ENCODE data around the gene SALL1.

Gene SALL1

DNA sequence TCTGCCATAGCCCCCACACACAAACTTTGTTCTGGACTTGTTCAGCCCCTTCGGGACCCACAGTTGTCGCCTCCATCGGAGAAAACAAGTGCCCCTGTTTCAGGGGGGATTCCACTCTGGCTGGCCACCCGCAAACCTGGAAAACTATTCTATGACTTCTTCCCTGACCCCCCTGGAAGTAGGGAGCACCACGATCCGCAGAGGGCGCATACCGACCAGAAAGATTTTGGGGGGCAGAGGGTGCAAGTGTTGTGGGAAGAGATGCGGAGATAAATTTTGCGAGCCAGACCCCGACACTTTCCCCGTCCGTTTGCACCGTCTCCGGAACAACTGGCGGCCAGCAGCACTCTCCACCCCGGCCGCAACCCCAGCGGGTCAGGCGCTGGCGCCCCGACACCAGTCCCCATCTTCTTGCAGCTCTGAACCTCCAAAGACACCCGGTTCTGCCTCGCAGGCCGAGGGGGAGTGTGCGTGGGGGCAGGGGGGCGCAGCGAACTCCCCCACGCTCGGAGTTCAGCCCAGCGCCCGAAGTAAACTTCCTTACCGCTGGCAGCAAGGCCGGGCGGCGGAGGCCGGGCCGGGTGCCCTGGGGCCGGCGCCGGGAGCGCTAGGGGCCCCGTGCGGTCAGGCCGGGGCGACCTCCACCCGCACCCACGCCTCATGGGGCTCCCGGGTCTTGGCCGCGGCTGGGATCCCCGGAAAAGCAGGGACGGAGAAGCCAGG, 744 bp downstream of the SALL1 start:
- H3K4me3 ChIP-seq (ENCODE audit: low read depth, low read length), result peak overlapping the region; percentile 58
- DNase-seq (ENCODE audit: low read depth), result no peak
- TF ChIP-seq, protein P1, sequence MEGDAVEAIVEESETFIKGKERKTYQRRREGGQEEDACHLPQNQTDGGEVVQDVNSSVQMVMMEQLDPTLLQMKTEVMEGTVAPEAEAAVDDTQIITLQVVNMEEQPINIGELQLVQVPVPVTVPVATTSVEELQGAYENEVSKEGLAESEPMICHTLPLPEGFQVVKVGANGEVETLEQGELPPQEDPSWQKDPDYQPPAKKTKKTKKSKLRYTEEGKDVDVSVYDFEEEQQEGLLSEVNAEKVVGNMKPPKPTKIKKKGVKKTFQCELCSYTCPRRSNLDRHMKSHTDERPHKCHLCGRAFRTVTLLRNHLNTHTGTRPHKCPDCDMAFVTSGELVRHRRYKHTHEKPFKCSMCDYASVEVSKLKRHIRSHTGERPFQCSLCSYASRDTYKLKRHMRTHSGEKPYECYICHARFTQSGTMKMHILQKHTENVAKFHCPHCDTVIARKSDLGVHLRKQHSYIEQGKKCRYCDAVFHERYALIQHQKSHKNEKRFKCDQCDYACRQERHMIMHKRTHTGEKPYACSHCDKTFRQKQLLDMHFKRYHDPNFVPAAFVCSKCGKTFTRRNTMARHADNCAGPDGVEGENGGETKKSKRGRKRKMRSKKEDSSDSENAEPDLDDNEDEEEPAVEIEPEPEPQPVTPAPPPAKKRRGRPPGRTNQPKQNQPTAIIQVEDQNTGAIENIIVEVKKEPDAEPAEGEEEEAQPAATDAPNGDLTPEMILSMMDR (IDR thresholded peaks at IDR 0.05; ENCODE audit: low read depth, low read length, missing control alignments), result no peak
- in situ Hi-C loops (cut with HindIII; ENCODE audit: low sequenced_read_pairs), result no loop called here

DNA sequence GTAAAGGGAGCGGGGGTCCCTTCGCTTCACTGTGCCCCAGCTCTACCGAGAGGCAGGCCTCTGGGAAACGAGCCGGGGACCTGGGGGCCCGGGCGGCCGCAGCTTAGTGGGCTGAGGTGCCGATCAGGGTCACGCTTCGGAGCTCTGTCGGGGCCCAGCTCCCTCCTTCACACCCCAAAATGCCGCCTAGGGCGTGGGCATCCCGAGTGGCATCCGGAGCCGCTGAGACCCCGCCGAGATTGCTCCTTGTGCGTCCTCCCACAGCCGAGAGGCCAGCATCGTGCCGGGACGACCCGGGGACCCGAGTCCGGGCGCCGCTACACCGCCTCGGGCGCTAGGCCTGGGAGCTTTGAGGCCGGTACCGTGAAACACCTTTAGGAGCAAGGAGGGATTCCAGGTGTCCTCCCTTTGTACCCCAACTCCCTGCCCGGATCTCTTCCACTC, 1.3 kb downstream of the SALL1 start:
- TF ChIP-seq, protein P1 (IDR thresholded peaks at IDR 0.05; ENCODE audit: low read depth, low read length, missing control alignments), result no peak
- in situ Hi-C loops (cut with HindIII; ENCODE audit: low sequenced_read_pairs), result no loop called here
- no peak for DNase-seq (ENCODE audit: low read depth)
- H3K4me3 ChIP-seq (ENCODE audit: low read depth, low read length), result peak overlapping the region; percentile 58

DNA sequence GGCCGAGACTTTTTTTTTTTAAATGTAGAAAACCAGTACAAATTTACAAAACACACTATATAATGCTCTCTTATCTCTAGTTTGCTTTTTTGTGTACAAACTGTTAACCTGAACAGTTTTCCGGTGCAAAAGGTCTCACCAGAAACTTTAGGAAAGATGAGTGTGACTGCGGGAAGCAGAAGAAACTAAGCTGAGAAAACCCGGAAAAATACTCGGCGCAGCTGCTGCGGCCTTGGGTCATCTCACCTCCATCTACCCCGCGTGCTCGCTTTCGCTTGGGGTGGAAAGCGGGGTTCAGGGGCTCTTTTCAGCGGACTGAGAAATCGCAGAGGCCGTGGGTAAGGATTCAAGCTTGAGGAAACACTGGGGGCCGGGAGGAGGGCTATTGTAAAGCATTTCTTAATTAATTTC, 1.8 kb downstream of the SALL1 start:
- in situ Hi-C loops (cut with HindIII; ENCODE audit: low sequenced_read_pairs), result no loop called here

DNA sequence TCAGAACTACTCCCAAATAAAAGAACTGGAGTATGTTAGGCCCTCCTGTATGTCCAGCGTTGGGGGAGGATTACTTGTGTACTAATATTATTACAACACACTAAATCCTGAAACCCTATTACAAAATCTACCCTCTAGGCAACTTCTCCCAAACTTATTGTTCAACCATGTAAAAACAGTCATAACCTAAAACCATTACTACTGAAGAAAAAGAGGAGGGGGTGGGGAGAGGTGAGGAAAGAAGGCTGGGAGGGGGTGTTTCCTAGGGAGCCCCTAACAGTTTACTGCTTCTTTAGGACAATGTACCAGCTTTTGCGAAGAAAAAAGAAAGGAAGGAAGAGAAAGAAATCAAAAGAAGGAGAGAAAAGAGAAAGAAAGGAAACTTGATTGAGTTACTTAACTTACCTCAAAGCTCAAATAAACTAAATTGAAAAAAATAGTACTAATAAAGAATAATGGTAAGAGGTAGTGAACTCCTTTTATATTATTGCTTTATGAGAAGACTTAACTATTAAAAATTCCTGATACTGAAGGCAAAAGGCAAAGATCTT, 2.3 kb downstream of the SALL1 start:
- in situ Hi-C loops (cut with HindIII; ENCODE audit: low sequenced_read_pairs), result no loop called here

More for the DNA sequence above, 1.8 kb downstream of the SALL1 start:
- DNase-seq (ENCODE audit: low read depth), result no peak
- peak overlapping the region; percentile 58 for H3K4me3 ChIP-seq (ENCODE audit: low read depth, low read length)
- TF ChIP-seq, protein P1 (IDR thresholded peaks at IDR 0.05; ENCODE audit: low read depth, low read length, missing control alignments), result no peak

DNA sequence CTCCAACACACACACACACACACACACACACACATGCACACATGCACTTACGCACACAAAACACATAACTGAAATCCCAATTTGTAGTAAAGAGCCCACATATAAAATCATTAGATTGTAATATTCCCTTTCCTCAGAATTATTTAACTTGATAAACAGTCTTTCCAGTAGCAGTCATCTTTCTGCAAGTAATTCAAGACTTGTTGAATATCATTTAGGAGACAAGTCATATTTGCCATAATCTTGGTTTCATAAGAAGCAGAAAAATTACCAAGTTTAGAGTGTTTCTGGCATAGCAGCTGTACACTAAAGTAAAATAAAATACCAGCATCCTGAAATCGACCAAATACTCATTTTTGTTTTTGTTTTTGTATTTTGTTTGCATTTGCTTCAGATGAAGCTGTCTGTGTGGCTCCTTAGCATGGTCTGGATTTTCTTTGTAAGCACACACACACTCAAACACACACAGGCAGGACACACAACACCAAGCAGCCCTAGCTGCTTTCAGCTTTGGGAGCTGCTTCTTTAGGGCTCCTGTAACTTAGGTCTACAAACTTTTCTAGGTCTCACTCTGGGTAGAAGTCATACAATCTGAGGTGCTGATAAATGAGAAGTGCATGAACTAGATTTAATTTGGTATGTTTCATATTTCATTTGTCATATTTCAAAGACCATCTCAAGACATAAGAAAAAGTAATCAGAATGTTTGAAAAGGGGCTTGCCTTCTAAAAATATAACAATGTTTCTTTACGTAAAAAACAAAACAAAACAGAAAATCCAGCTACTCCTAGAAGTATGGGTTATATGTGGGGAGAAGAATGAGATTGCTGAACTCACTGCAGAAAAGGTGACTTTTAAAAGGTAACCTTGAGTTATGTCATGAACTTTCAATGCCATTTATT, 3.0 kb downstream of the SALL1 start:
- TF ChIP-seq, protein P1 (IDR thresholded peaks at IDR 0.05; ENCODE audit: low read depth, low read length, missing control alignments), result no peak
- no peak for DNase-seq (ENCODE audit: low read depth)
- no peak overlapping the region for H3K4me3 ChIP-seq (ENCODE audit: low read depth, low read length)
- in situ Hi-C loops (cut with HindIII; ENCODE audit: low sequenced_read_pairs), result no loop called here

More for the DNA sequence above, 2.3 kb downstream of the SALL1 start:
- DNase-seq (ENCODE audit: low read depth), result no peak
- peak overlapping the region; percentile 58 for H3K4me3 ChIP-seq (ENCODE audit: low read depth, low read length)
- TF ChIP-seq, protein P1 (IDR thresholded peaks at IDR 0.05; ENCODE audit: low read depth, low read length, missing control alignments), result no peak

DNA sequence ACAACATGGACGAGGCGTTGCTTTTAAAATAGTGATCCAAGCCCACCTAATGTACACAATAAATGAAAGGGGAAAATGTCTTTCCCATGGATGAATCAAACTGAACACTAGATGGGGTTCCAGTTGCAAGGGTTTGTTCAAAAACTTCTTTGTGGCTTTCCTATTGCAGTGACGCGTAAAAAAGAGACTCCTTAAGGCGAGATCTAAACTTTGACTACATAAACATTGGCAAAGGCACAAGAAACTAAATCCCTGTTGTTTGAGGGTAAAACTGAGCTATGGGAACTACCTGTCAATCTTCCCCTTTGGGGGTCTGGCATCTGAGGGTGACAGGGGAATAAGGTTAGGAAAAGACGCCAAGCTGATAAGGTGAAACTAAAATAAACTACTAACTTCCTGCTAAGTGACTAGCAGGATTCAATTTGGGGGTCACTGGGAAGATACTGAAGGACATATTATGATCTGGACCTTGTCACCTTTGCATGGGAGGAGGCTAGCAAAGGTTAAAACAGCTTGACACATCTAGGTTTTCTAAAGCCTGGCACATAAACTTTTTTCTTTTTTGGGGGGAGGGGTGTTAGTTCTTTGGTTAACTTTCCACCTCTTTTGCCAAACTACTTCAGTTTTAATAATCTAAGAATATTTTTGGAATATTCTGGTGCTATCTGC, 4.7 kb downstream of the SALL1 start:
- DNase-seq (ENCODE audit: low read depth), result peak; percentile 42
- no peak overlapping the region for H3K4me3 ChIP-seq (ENCODE audit: low read depth, low read length)
- in situ Hi-C loops (cut with HindIII; ENCODE audit: low sequenced_read_pairs), result no loop called here
- TF ChIP-seq, protein P1 (IDR thresholded peaks at IDR 0.05; ENCODE audit: low read depth, low read length, missing control alignments), result peak; percentile 60

All from astrocyte of the cerebellum (primary cell).